GM12864 (cell line): ENCODE results near the gene TRIM65.
A peak's percentile ranks its signal among the peaks of the same experiment; 100 is the strongest.
"Not testable (repeated sequence)": the region's sequence is repeated elsewhere in the genome, so short reads cannot be mapped to it uniquely, and the experiment has no call there.

Experiments
- DNase-seq: peaks from one replicate; pipeline ENCODE4 v3.0.0-alpha.2; 2011; ENCODE audit warnings: low read depth
- H3K4me3 ChIP-seq: 2 replicates; pipeline ENCODE4 v1.5.1; 2011; ENCODE audit warnings: mild to moderate bottlenecking, low read depth, low read length, control low read depth
- CTCF ChIP-seq: IDR thresholded peaks from 2 replicates; pipeline ENCODE4 v1.5.1; 2011; ENCODE audit warnings: low read depth, mild to moderate bottlenecking, moderate library complexity, low read length, control low read depth, inconsistent platforms; ENCODE audit errors: missing control alignments

The TRIM65 gene

GRCh38 chr17:75853433-75853832 is 43.3 kb downstream of the TRIM65 start:
- no peak overlapping the region for H3K4me3 ChIP-seq
- no peak for TF ChIP-seq CTCF
- DNase-seq: no peak

- DNase-seq, H3K4me3 ChIP-seq: not testable (repeated sequence)
Observed at GRCh38 chr17:75851693-75851991, 45.1 kb downstream of the TRIM65 start.

GRCh38 chr17:75850928-75851692 is 45.6 kb downstream of the TRIM65 start:
- TF ChIP-seq CTCF: no peak
- no peak for DNase-seq
- H3K4me3 ChIP-seq: no peak overlapping the region

DNA sequence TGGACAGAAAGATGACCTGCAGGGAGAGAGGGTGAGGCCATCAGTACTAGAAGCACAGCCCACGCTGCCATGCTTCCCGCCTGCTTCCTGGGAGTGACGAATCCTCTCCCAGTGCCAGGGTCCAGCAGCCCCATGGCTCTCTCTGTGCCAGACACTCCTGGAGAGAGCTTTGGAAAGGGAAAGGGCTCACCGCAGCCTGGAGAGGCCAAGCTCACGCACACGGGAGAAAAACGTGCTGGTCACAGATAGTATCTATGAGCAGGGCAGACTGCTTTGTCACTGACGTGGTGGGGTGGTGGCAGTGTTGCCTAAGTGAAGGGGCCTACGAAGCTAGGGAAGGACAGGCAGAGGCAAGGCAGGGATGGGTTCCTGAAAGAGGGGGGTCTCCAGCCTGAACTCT is 47.0 kb downstream of the TRIM65 start:
- DNase-seq: no peak
- no peak for TF ChIP-seq CTCF
- no peak overlapping the region for H3K4me3 ChIP-seq

- no peak for DNase-seq
- H3K4me3 ChIP-seq: no peak overlapping the region
- no peak for TF ChIP-seq CTCF
Observed at GRCh38 chr17:75849279-75849646, 47.5 kb downstream of the TRIM65 start.

GRCh38 chr17:75848523-75849278 is 48.0 kb downstream of the TRIM65 start:
- TF ChIP-seq CTCF: peak; percentile 86
- no peak for DNase-seq
- no peak overlapping the region for H3K4me3 ChIP-seq

- DNase-seq: no peak
- TF ChIP-seq CTCF: no peak
- H3K4me3 ChIP-seq: no peak overlapping the region
Observed at GRCh38 chr17:75847614-75848522, 48.9 kb downstream of the TRIM65 start.
